Stomach smooth muscle (tissue), 2 donors: ENCODE results near the gene HIRA.

Source experiments
- H3K27ac ChIP-seq: one replicate; pipeline ENCODE4 v1.7.0; 2013; ENCODE audit warnings: mild to moderate bottlenecking, low read length, inconsistent platforms
- H3K27me3 ChIP-seq, 2 donors: one replicate each; pipeline ENCODE4 v1.7.0; 2013; ENCODE audit warnings: low read length in 2 of 2; ENCODE audit not compliant: insufficient read depth in 2 of 2, control insufficient read depth in 1 of 2
- H3K36me3 ChIP-seq, 2 donors: one replicate each; pipeline ENCODE4 v1.7.0; 2013; ENCODE audit warnings: low read length in 2 of 2; ENCODE audit not compliant: control insufficient read depth in 2 of 2, insufficient read depth in 2 of 2
- H3K4me1 ChIP-seq: one replicate; pipeline ENCODE4 v1.7.0; 2013; ENCODE audit warnings: low read length; ENCODE audit not compliant: control insufficient read depth, insufficient read depth
- H3K4me3 ChIP-seq, 2 donors: one replicate each; pipeline ENCODE4 v1.7.0; 2013; ENCODE audit warnings: low read length in 2 of 2
- H3K9ac ChIP-seq, 2 donors: one replicate each; pipeline ENCODE4 v1.7.0; 2013; ENCODE audit warnings: low read length in 2 of 2, mild to moderate bottlenecking in 1 of 2
- H3K9me3 ChIP-seq, 2 donors: one replicate each; pipeline ENCODE4 v1.7.0; 2013; ENCODE audit warnings: low read length in 2 of 2; ENCODE audit not compliant: control insufficient read depth in 2 of 2
- donor health status: healthy.
- donor health status: Pancreatic carcinoma.

Gene HIRA

GRCh38 chr22:19360862-19361261 is 70.7 kb downstream of the HIRA start:
- no peak overlapping the region for H3K4me3 ChIP-seq
- peaks cover 43 to 49% of the 10 kb centered on the region in 2 donors for H3K36me3 ChIP-seq
- no peak overlapping the region for H3K27ac ChIP-seq
- no peaks in the 10 kb centered on the region for H3K27me3 ChIP-seq
- no peaks in the 10 kb centered on the region for H3K9me3 ChIP-seq
- H3K4me1 ChIP-seq: no peaks in the 10 kb centered on the region
- H3K9ac ChIP-seq: no peak overlapping the region

GRCh38 chr22:19360300-19360792 is 71.2 kb downstream of the HIRA start:
- H3K4me1 ChIP-seq: no peaks in the 10 kb centered on the region
- H3K36me3 ChIP-seq: peaks cover 46 to 54% of the 10 kb centered on the region in 2 donors
- H3K9me3 ChIP-seq: no peaks in the 10 kb centered on the region
- H3K4me3 ChIP-seq: no peak overlapping the region
- H3K9ac ChIP-seq: no peak overlapping the region
- no peaks in the 10 kb centered on the region for H3K27me3 ChIP-seq
- H3K27ac ChIP-seq: no peak overlapping the region

GRCh38 chr22:19359554-19360299 is 71.8 kb downstream of the HIRA start:
- Histone ChIP-seq H3K9me3 (no peaks in the 10 kb centered on the region), H3K9ac (no peak overlapping the region), H3K27me3 (no peaks in the 10 kb centered on the region), H3K4me1 (no peaks in the 10 kb centered on the region), H3K27ac (no peak overlapping the region), H3K36me3 (peaks cover 51 to 54% of the 10 kb centered on the region in 2 donors), H3K4me3 (no peak overlapping the region)

- Histone ChIP-seq H3K9ac (no peak overlapping the region), H3K27ac (no peak overlapping the region), H3K4me3 (no peak overlapping the region), H3K4me1 (no peaks in the 10 kb centered on the region), H3K9me3 (no peaks in the 10 kb centered on the region), H3K27me3 (no peaks in the 10 kb centered on the region), H3K36me3 (peaks cover 51 to 58% of the 10 kb centered on the region in 2 donors)
These were observed 72.6 kb downstream of the HIRA start for GRCh38 chr22:19358703-19359553.

GRCh38 chr22:19358195-19358594 is 73.3 kb downstream of the HIRA start:
- H3K9me3 ChIP-seq: no peaks in the 10 kb centered on the region
- H3K27ac ChIP-seq: no peak overlapping the region
- H3K4me1 ChIP-seq: no peaks in the 10 kb centered on the region
- no peaks in the 10 kb centered on the region for H3K27me3 ChIP-seq
- no peak overlapping the region for H3K9ac ChIP-seq
- H3K4me3 ChIP-seq: no peak overlapping the region
- H3K36me3 ChIP-seq: peaks cover 58 to 65% of the 10 kb centered on the region in 2 donors

- H3K36me3 ChIP-seq: peaks cover 64 to 71% of the 10 kb centered on the region in 2 donors
- H3K9ac ChIP-seq: no peak overlapping the region
- no peaks in the 10 kb centered on the region for H3K9me3 ChIP-seq
- no peaks in the 10 kb centered on the region for H3K27me3 ChIP-seq
- H3K27ac ChIP-seq: no peak overlapping the region
- no peaks in the 10 kb centered on the region for H3K4me1 ChIP-seq
- H3K4me3 ChIP-seq: no peak overlapping the region
These were observed 74.0 kb downstream of the HIRA start for GRCh38 chr22:19357270-19358105.

GRCh38 chr22:19356708-19357269 is 74.7 kb downstream of the HIRA start:
- Histone ChIP-seq H3K4me3 (no peak overlapping the region), H3K27me3 (no peaks in the 10 kb centered on the region), H3K9ac (no peak overlapping the region), H3K4me1 (no peaks in the 10 kb centered on the region), H3K27ac (no peak overlapping the region), H3K9me3 (no peaks in the 10 kb centered on the region), H3K36me3 (peaks cover 71 to 77% of the 10 kb centered on the region in 2 donors)

GRCh38 chr22:19355413-19356157 is 75.9 kb downstream of the HIRA start:
- H3K36me3 ChIP-seq: peaks cover 71 to 75% of the 10 kb centered on the region in 2 donors
- no peak overlapping the region for H3K4me3 ChIP-seq
- no peak overlapping the region for H3K27ac ChIP-seq
- no peaks in the 10 kb centered on the region for H3K9me3 ChIP-seq
- no peaks in the 10 kb centered on the region for H3K27me3 ChIP-seq
- no peak overlapping the region for H3K9ac ChIP-seq
- H3K4me1 ChIP-seq: no peaks in the 10 kb centered on the region

- no peaks in the 10 kb centered on the region for H3K9me3 ChIP-seq
- H3K27me3 ChIP-seq: no peaks in the 10 kb centered on the region
- no peak overlapping the region for H3K27ac ChIP-seq
- no peak overlapping the region for H3K4me3 ChIP-seq
- H3K9ac ChIP-seq: no peak overlapping the region
- H3K4me1 ChIP-seq: no peaks in the 10 kb centered on the region
- peaks cover 69 to 71% of the 10 kb centered on the region in 2 donors for H3K36me3 ChIP-seq
These were observed 77.3 kb downstream of the HIRA start for GRCh38 chr22:19354201-19354600.
